ENCODE results near the gene PBX4.

DNA sequence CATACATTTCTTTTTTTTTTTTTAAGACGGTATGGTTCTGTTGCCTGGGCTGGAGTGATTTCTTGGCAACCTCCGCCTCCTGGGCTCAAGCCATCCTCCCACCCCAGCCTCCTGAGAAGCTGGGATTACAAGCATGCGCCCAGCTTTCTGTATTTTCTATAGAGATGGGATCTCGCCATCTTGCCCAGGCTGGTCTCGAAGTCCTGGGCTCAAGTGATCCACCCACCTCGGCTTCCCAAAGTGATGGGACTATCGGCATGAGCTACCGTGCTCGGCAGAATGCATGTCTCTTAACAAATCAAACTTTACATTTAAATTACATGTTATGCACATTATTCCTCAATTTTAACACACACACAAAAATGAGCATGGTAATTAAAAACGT lies 101.3 kb downstream of the PBX4 start:
- no peak for TF ChIP-seq CTCF (IDR thresholded peaks at IDR 0.05; ENCODE audit: control extremely low read depth in 1 of 3, insufficient read depth in 1 of 3, low read depth in 1 of 3, low read length in 3 of 3)
- no peak for TF ChIP-seq SIN3A (conservative IDR thresholded peaks at IDR 0.05 in 1 of 2, IDR thresholded peaks at IDR 0.05 in 1 of 2; ENCODE audit: low read depth in 1 of 2, low read length in 2 of 2)
- TF ChIP-seq TAF1 (IDR thresholded peaks at IDR 0.05; ENCODE audit: low read depth, low read length): no peak
- TF ChIP-seq POLR2A (IDR thresholded peaks at IDR 0.05; ENCODE audit: control extremely low read depth in 1 of 2, low read depth in 2 of 2, low read length in 2 of 2): no peak
- no peak for TF ChIP-seq NRF1 (IDR thresholded peaks at IDR 0.05; ENCODE audit: low read depth, low read length)
- TF ChIP-seq SP1 (IDR thresholded peaks at IDR 0.05; ENCODE audit: low read depth, low read length): no peak
